ENCODE data around the gene RAD51.

Gene RAD51

DNA sequence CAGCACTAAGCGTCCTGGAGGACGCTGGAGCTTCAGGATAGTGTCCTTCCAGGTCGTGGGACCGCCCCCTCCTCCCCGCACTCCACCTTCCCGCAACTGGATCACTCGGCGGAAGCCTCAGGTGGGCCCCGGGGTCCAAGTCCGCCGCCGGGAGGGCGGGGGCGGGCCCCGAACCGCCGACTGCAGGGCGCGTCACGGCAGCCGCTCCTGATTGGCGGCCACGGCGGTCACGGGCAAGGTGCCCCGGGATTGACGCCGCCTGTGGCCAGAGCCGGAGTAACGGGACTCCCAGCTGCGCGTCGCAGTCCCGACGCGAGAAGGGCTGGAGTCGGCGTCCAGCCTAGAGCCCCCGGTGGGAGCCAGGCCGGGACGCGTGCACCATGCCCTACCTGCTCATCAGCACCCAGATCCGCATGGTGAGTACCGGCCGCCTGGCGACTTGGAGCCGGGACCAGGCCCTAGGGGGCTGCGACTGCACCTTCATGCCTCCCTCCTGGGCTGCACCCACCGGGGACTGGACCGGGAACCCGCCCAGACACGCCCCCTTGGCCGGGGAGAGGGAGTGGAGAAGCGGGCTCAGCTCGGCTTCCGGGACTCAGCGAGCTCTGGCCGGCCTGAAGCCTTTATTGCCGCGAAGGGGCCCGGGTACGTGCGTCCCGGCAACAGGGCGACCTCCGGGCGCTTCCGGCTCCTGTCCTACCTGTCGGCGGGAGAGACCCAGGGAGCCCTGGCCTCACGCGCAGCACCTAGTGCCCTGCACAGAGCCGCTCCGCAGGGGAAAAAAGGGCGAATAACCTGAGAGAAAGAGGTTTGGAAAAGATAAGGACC lies 69.0 kb downstream of the RAD51 start, which contains the start of gene GCHFR:
Gene GCHFR (plus strand): TSS at position 268 of the 828 bp plus-strand sequence. CDS start 113 bp downstream, at position 381.
- peak; percentile 90 for DNase-seq (ENCODE audit: low spot score)

DNA sequence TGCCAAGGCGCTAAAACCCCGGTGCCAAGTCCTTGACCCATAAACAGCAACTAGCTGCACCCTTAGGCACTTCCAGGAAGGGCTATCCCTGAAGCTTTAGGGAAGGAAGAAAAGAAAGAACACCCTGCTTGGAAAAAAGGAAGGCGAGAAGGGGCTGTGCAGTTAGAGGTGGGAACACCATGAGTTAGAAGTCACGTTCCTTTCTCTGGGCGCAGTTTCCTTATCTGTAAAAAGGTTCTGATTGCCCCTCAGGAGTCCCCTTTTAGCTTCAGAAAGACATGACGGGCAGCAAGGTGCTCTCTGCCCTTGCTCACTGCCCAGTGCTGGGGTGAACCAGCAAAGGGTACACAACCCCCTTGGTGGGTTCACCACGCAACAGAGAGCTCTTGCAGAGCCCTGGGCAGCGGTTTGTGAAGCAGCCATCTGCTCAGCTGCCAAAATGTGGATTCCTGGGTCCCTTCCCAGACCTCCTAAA lies 69.7 kb downstream of the RAD51 start:
- no peak for DNase-seq (ENCODE audit: low spot score)

DNA sequence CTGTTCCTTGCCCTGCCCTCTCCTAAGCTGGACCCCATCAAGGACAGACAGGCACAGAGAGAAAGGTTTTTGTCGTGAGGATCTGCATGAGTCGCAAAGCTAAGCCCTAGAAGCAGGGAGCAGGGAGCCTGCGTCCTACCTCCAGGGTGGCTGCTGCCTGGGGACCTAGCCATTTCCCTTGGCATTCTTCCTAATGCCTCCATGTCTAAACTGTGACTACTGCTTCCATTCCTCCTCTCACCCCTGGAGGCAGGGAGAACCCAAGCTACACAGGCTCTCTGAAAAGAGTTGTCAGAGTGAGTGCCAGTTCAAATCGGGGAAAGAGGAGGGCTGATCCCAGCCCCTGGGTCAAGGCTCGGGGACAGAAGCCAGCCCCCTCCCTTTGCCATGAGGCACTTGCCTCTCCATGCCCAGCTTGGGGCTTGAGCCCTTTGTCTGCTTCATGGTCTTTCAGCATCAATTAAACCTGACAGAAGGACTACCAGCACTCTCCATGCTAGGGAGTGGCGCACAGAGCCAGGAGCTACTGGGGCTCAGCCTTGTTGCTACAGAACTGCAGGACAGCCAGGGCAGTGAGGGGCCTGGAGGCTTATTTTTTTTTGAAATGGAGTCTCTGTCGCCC lies 71.3 kb downstream of the RAD51 start:
- no peak for DNase-seq (ENCODE audit: low spot score)

DNA sequence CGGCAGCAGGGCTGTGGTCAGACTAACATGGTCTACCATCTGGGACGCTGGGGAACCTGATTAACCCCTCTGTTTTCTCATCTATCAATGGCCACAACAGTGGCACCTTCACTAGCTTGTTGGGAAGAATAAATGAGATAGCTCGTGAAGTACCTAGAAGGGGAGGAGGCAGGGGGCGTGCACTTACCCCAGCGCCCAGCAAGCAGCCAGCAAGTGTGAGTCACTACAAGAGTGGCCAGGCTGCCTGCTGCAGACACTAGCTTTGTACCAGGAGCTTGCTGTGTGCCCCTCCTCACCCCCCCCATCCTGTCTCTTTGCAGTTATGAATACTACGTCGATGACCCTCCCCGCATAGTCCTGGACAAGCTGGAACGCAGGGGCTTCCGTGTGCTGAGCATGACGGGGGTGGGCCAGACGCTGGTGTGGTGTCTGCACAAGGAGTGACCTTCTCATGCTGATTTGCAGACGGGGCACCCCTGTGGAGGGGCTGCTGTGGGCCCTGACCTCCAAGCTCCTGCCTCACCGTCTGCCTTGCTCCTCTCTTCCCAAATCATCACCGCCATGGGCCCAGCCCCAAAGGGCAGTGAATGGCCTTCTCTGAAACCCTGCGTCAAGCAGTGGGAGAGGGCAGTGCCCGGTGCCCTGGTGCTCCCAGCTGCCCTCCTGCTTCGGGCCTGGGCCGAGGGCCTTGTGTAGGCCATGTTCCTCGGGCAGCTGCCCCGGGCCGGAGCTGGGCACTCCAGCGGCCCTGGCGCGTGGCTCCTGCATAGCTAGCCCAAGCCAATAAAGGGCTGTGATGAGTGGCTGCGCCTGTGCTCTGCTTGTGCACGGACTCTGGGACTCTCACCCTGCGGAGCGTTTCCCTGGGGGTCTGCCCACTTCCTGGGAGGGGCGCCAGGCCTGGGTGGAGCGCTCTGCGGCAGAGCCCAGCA lies 72.2 kb downstream of the RAD51 start:
- DNase-seq (ENCODE audit: low spot score) = no peak

DNA sequence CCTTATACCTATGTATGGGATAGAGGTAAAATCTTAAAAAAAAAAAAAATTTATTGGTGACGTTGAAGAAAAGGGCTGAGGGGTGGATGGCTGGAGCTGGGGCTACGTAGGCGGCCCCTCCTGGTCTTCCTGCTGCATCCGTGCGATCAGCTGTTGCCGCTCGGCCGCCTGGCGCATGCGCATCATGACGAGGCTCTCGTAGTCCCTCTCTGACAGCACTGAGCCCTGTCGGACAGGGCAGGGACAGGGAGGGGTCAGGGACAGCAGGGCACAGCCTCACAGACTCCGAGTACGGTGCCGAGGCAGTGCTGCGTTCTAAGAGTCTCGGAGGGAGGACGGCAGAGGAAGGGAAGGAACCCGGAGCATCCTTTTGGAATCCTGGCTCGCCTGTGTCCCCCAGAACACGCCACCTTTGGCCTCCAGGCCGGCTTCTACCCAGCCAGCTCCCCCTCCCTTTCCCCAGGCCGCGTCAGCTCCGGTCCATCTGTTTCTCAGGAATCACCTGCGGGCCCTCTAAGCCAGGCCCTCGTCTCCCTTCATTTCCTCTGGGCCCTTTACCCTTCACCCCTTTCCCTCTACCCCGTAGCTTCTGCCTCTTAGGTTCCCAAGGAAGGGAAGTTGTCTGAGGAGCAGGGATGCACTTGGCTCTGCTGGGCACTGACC lies 73.0 kb downstream of the RAD51 start:
- no peak for DNase-seq (ENCODE audit: low spot score)

DNA sequence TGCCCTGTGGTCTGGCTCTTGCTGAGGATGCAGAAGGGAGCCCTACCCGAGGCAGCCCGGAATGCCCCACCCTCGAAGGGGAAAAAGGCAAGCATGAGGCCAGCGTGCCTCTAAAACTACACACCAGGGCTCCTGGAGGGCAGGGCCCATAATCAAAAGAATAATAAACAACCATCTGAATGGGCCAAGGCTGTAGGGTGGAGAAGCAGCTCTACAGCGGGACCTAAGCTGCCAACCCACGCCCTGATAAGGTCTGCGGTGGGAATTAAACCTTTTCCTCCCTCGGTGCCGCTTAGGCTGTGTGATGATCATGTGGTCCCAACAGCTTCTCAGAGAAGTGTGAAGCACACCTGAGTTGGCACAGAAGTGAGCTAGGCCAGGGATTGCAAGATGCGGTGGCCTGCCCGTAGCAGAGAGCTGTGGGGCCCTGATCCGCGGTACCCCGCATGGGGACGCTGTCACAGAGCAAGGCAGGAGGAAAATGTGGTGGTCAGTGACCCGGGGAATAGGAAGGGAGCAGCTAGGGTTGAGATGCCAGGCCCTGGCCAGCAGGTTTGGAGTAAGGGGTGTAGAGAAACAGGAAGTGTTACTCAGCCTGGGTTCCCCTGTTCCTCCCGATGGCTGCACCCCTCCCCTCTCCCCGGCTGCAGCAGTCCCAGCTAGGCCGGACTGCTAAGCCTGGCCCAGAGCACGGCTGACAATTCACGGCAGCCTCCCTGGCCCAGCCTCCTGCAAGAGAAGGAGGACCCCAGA lies 73.7 kb downstream of the RAD51 start:
- no peak for DNase-seq (ENCODE audit: low spot score)

DNA sequence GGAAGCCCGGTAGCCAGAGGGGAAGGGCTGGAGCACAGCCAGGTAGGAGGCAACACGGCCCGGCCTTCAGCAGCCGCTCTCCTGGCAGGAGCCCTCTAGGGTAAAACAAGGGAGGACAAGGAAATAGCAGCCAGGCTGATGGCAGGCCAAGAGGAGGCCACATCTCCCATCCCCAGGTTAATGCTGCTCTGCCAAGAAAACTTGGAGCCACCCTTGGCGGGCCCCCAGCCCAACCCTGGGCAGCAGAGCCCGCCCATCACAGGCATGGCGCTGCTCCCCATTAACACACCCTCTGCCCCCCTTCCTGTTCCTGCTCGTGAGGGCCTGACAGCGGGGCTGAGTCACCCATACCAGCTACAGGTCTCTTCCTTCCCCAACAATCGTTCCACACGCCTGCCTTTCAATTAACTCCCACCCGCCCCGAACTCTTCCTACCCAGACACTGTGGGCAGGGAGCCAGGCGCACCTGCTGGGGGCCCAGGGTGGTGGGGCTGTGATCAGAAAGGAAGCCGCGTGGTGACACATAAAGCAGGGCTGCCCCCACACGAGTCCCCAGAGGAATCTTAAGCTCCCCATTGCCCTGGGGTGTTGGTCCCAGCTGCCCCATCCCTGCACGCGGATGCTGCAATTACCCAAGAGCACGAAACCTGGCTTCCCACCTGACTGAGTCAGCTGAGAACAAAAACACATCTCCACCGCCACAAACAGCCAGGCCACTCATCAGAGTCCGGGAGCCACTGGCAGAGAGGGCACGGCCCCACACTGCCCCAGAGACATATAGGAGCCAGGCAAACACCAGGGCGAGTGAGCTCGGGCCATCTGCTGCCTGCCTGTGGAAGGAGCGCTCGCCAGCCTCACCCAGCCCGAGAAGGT lies 74.5 kb downstream of the RAD51 start, which contains the start of gene C15orf62:
Gene C15orf62 (plus strand): TSS at position 707 of the 873 bp plus-strand sequence. CDS start 516 bp downstream, outside the sequence.
- peak; percentile 47 for DNase-seq (ENCODE audit: low spot score)

DNA sequence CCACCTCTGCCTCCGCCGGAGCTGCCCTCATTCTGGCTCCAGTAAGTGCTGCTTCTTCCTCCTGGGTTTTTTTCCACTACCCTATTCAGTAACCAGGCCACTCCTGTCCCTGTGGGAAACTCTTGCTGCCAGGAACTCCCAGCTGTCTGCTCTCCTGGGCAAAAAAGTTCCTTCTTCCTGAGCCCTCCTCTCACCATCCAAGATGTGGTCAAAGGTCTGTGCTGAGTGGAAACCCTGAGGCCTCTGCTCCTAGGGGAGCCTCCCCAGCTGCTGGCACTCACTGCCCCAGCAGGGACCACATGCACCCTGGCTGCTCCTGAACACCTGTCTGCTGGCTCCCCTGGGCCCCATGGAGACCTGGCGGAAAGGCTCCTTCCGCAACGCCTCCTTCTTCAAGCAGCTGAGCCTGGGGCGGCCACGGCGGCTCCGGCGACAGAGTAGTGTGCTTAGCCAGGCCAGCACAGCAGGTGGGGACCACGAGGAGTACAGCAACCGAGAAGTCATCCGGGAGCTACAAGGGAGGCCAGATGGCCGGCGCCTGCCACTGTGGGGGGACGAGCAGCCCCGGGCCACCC lies 75.3 kb downstream of the RAD51 start:
- DNase-seq (ENCODE audit: low spot score) = no peak

DNA sequence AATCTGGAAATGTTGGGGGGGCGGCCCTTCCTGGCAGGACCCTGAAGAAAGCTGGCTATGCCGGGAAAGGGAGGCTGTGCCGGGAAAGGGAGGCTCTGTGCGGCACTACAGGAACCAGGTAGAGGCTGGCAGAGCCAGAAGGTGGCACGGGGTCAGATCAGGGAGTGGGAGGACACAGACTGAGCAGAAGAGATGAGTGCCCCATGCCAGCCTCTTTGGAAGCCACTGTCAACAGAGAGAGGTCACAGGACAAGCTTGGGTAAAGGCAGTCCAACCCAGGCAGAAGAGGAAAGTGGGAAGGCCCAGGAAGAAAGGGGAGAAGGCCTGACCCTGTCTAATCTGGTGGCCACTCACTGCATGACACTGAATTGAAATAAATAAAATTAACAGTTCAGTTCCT lies 76.3 kb downstream of the RAD51 start:
- no peak for DNase-seq (ENCODE audit: low spot score)

DNA sequence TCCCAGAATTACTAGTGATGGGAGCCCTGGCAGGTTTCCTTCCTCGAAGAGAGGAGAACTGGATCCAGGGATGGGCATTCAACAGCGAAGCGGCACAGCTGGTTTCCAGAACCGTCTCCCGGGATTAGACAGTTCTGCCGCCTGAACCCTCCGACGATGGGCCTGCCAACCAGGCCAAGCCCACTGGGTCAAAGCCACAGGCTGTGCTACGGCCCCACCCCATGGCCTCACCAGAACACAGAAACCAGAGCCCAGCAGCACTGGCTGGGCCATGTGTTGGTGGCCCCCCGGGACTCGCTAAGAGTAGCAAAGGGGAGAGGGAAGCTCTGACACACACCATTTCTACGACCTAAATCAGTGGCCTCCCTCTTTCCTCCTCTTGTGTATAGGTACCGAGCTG lies 77.0 kb downstream of the RAD51 start:
- no peak for DNase-seq (ENCODE audit: low spot score)

DNA sequence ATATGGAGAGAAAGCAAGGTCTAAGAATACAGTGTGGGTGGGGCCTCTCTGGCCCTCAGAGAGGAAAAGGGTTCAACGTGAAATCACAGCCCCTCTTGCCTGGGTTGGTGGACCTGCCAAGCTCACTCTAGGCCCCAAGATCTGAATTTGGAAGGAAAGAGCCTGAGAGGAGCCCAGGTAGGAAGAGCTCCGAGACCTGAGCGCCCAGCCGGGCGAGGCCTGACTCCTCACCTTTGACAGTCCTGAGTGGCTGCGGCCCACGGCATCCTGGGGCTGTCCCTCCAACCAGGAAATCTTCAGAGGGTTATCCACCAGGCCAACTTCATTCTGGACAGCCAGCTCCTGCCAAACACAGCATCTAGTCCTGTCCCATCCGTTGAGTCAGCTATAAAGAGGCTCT lies 78.5 kb downstream of the RAD51 start:
- no peak for DNase-seq (ENCODE audit: low spot score)

DNA sequence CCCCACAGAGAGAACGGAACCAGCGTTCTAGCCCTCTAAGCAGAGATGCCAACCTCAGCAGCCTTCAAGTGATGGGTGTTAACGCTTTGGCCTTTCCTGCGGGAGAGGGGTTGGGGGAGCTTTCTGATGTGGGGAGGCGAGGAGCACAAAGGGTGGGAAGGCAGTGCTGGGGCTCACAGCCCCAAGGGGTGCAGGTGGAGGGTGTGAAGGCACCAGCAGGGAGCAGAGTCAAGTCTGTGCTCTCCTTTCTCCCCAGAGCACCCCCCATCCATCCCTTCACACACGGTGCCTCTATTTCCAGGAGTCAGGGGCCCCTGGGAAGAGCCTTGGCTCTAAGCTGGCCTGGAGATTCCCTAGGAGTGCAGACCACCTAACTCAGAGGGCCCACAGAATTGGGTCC lies 78.9 kb downstream of the RAD51 start:
- no peak for DNase-seq (ENCODE audit: low spot score)

DNA sequence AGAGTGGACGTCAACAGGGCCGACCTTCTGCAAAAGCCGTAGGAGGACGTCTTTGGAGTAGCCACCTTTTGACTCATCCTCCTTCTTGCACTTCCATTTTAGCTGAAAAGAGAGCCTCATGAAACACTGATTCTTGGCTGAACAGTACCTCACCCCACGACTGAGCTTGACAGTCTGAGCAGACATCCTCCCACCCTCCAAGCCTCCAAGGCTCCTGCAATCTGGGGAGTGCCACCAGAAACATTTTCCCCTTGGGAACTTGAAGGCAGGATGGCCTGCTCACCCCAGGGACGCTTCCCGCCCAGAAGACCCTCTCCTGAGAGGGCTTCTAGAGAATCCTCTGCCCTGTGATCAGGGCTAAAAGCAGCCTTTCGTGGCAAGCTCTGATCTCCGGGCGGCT lies 80.0 kb downstream of the RAD51 start:
- no peak for DNase-seq (ENCODE audit: low spot score)

DNA sequence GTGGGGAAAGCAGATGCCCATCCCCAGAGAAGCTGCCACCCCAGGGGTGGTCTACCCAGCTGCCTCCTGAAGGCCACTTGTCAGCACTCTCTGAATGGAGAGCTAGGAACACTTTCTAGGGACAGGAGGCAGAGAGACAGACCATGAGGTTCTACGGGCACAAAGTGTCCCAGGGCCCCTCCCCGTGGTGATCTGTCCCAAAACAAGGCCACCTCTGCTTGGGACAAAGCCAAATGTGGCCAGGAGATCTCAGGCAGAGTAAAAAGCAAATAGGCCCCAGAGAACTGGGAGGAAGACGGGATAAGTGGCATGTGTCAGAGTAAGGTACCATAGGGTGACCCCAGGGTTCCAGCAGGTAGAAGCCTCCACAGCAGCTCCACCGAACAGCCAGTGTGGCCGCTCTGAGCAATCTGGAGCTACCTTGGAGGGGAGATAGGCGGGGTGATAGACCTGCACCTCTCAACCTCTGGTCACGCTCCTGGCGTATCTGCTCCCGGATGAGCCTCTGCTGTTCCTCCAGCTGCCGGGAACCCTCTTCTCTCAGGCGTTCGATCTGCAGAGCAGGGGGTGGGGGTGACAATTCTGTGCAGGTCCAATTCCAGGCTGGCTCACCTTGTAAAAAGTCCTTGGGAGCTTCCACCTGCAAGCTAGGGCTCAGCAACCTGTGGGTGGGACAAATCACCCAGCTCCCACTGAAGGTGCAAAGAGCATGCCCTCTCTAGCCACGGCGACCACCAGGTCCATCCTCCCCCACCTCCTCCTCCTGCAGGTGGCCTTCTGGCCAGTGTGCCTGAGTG lies 81.0 kb downstream of the RAD51 start:
- DNase-seq (ENCODE audit: low spot score) = no peak

DNA sequence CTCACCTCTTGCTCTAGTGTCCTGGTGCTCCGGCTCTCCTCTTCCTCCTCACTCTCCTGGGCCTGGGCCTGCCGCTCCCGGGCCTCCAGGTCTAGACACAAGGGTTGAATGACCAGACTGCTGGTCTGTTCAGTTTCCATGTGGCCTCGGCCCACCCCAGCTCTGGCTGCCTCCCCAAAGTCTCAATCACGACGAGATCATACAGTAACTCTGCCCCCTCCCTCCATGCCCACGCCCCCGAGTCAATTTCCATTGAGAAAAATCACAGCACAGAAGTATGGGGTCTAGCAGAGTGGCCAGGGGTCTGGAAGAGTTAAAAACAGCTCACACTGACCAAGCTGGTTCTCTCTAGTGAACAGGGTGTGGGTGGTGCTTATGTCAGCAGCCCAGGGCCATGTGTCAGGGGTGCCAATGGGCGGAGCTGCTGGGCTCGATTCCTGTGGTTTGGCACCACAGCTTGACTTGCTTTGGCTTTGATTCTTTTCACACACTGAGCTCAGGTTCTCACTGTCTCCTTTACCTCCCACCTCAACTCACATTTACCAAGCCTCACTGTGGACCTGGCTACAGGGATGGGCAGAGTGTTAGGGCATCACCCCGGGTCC lies 81.7 kb downstream of the RAD51 start:
- DNase-seq (ENCODE audit: low spot score) = no peak
